ENCODE data around the gene TSSK3.

Gene TSSK3, protein sequence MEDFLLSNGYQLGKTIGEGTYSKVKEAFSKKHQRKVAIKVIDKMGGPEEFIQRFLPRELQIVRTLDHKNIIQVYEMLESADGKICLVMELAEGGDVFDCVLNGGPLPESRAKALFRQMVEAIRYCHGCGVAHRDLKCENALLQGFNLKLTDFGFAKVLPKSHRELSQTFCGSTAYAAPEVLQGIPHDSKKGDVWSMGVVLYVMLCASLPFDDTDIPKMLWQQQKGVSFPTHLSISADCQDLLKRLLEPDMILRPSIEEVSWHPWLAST

DNA sequence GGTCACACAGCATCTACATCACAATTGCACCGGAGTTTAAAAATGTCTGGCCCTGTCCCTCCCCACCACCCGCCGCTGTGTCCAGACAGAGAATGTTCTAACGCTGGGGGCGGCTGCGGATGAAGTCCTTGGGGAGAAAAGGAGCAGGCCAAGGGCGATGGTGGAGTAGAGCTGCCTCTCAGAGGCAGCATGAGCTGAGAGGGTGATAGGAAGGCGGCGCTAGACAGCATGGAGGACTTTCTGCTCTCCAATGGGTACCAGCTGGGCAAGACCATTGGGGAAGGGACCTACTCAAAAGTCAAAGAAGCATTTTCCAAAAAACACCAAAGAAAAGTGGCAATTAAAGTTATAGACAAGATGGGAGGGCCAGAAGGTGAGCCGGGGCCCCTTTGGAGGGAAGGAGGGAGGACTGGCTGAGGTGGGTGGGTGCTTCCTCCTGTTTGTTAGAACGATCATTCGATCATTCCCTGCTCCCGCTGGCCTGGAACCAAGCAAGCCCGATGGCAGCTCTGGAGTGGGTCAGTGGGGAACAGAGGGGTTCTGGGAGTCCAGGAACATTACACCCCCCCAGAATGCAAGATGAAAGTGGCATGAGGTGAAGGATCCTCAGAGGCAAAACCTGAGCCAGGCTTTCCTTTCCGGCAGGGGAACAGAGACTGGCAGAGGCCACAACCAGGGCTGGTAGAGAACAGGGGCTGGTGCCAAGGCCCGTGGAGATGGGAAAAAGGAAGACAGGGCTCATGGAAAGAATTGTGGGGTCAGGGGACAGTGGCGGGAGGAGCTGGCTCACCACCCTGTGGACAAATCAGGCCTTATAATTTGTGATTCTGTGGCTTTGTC lies at the start of gene TSSK3, which contains the start of gene FAM229A:
Gene TSSK3 (plus strand): TSS at position 66 of the 840 bp plus-strand sequence. CDS start 163 bp downstream, at position 229.
Gene FAM229A (minus strand): TSS at position 12 of the 840 bp plus-strand sequence. CDS start 394 bp downstream, outside the sequence.
- no peak for DNase-seq (ENCODE audit: low read depth)

DNA sequence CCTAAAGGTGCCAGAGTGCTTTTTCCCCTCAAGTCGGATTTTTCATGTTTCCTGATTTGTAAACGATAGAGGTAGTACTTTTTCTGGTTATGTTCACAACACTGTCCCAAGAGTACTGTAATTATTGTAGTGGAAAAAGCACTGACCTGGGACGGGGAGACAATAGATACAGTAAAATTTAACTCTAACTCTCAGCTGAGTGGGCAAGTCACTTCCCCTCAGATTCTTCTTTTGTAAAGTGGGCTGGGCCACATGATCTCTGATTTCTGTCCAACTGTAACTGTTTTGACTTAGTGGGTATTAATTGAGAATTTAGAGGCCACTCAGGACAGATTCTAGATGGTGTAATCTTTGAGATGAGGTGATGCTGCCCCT lies 45.4 kb upstream of the TSSK3 start:
- DNase-seq (ENCODE audit: low read depth) = no peak

DNA sequence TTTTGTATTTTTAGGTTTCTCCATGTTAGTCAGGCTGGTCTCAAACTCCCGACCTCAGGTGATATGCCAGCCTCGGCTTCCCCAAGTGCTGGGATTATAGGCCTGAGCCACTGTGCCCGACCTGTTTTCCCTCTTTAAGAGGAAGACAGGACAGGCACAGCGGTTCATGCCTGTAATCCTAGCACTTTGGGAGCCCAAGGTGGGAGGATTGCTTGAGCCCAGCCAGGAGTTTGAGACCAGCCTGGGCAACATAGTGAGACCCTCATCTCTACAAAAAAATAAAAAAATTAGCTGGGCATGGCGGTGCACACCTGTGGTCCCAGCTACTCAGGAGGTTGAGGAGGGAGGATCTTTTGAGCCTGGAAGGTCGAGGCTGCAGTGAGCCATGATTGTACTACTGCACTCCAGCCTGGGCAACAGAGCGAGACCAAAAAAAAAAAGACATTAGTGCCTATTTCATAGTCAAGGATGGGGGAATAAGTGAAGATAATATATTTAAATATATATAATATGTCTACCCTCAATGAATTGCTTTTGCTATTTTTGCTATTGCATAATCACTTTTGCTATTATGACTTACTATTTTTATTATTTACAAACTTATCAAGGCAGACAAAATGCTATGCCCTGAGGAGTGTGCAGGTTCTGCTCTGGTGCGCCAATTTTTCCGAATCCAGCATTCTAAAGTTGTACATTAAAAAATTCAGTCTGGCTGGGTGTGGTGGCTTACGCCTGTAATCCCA lies 44.0 kb upstream of the TSSK3 start:
- DNase-seq (ENCODE audit: low read depth) = no peak

DNA sequence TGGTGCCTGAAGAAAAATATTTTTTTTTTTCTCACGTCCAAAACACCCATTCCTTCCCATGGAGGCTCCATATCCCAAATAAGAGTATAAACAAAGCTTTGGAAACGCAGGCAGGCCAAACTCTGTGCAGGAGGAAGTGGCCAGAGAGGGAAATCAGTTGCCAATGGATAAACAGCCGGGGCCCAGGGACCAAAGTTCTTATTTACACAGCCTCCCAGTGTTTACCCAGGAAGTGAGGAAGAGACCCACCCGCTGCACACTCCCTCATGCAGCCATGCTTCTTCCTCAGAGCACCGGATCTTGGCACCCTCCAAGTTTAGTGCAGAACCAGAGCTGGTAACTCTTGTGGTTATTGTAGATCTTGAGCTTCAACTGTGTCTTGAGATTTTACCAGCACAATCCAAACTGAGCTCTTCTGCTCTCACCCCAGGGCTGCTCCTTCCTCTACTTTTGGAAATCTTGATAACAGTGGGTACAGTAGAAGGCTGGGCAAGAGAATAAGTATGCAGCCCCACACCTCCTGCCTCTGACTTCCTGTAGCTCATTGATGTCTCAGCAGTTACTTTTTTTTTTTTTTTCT lies 40.5 kb upstream of the TSSK3 start:
- DNase-seq (ENCODE audit: low read depth) = no peak

DNA sequence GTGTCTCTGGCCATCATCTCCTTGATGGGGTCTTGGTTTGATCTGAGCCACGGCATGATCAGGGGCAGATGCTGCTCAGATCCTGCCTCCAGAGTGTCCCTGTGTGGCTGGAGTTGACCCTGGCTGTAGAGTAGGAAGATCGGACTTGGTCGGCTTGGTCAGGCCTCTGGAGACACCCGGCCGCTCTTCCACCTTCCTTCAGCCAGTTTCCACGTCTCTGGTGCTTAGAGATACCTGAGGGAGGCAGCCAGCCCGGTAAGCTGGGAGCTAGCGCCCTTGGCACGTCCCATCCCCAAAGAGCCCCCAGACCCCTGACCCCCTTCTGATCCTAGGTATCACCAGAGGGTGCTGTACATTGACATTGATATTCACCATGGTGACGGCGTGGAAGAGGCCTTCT lies 35.1 kb upstream of the TSSK3 start:
- no peak for DNase-seq (ENCODE audit: low read depth)

DNA sequence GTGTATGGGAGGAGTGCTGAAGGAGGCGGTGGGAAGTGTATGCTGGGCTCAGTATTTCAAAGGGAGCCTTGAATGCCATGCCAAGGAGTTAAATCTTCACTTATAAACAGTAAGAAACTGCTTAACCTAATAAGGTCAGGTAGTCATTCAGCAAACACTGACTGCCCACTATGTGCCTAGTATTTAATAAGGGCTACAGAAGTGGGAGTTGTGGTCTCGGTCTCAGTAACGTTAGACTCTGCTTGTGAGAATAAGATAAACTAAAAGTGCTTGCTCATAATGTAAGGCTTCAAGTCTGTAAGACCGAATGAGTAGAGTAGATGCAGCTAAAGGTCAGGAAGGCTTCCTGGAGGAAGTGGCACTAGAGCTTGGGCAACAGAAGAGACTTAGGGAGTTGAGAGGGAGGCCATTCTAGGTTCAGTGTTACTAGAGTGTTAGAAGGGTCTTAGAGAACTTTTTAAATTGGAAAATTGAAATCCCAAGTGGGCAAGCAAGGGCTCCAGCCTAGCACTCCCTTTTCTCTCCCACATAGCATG lies 32.3 kb upstream of the TSSK3 start:
- DNase-seq (ENCODE audit: low read depth) = no peak

DNA sequence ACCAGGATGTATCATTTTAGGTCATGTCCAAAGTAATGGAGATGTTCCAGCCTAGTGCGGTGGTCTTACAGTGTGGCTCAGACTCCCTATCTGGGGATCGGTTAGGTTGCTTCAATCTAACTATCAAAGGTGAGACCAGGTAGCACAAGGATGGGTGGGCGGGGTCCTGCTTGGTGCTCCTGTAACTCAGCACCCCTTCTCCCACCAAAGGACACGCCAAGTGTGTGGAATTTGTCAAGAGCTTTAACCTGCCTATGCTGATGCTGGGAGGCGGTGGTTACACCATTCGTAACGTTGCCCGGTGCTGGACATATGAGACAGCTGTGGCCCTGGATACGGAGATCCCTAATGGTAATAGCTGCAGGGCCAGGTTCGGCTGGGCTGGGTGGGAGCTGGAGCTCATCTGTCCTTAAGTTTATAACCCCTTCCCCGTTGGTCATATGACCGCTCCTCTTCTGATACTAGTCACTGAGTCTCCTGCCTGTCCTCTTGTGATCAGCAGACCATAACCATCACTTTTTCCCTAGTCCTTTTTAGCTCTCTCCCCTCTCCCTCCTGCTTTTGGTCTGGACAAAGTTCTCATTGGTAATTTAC lies 31.7 kb upstream of the TSSK3 start:
- DNase-seq (ENCODE audit: low read depth) = no peak

DNA sequence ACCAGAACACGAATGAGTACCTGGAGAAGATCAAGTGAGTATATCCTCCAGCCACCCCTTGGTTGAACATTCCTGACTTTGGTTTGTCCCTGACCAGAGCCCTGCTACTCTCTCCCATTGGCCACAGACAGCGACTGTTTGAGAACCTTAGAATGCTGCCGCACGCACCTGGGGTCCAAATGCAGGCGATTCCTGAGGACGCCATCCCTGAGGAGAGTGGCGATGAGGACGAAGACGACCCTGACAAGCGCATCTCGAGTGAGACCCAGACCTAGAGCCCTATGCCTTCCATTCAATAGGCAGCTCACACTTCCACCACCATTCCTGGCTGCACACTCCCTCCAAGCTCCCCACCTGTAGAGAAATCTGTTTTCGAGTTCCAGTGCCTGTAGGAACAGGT lies 30.8 kb upstream of the TSSK3 start:
- DNase-seq (ENCODE audit: low read depth) = no peak

DNA sequence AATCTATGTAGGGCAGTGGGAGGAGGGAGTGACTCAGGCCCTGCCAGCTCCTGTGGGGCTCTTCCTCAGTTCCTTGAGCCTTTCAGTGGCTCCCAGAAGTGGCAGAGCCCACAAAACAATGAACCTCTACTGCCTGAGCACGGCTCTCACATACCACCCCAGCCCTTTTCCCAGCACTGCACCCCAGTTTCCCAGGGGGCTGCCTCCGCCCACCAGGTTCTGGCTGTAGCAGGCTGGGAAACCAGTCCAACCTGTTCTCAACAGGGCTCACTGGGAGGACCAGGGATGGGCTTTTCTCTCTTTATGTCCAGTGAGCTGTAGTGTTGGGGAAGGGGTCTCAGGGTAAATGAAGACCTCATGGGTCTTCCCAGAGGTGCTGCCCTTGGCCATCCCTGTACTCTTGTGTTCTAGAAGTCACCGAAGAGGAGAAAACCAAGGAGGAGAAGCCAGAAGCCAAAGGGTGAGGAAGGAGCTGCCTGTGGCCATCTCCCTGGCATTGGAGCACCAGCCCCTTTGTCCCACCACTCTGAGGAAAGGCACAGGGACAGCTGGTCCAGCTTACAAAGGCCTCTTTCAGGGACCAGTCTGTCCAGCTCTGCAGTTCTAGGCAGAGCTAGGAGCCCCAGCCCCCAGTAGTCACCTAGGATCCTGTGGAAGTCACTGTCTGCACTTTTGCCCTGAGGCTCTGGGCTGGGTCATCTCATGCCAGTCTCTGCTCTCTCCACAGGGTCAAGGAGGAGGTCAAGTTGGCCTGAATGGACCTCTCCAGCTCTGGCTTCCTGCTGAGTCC lies 29.9 kb upstream of the TSSK3 start:
- DNase-seq (ENCODE audit: low read depth) = no peak

DNA sequence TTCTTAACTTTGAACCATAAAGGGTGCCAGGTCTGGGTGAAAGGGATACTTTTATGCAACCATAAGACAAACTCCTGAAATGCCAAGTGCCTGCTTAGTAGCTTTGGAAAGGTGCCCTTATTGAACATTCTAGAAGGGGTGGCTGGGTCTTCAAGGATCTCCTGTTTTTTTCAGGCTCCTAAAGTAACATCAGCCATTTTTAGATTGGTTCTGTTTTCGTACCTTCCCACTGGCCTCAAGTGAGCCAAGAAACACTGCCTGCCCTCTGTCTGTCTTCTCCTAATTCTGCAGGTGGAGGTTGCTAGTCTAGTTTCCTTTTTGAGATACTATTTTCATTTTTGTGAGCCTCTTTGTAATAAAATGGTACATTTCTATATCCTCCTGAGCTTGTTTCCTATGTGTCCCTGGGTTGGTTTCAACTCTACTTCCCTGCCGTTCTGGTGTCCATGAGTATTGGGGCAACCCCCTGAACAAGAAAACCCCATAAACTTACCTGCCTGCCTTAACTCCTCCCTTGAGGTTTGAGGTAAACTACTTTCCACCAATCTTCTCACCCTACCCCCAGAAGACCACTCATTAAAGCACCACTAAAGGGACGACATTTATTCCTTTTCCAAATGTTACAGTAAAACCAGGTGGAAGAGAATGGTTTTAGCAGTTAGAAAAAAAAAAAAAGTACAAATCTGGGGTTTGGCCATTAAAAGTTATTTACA lies 28.9 kb upstream of the TSSK3 start:
- no peak for DNase-seq (ENCODE audit: low read depth)

DNA sequence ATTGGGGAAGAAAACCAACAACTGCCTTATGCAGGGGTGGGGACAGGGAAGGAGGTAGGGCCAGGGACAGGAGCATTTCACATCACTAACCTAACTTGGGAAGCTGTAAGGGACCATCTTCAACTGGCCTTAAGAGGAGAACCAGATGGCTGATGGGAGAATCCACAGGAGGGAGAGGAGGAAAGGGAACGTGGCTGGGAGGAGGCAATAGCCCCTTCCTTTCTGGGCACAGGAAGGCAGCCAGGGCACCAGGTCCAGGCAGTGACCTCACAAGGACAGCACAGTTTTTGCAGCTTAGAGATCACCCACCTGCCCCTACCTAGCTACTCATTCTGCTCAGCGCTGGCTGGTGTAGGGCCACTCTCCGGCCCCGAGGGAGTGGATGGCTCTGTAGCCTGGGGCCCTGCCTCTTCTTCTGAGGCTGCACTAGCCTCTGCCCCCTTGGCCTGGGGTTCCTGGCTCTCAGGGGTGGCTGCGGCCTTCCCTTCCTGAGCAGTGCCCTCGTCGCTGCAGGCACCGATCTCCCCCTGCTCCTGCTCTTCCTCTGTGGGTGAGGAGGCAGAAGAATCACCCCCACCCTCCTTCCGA lies 28.0 kb upstream of the TSSK3 start:
- DNase-seq (ENCODE audit: low read depth) = no peak

DNA sequence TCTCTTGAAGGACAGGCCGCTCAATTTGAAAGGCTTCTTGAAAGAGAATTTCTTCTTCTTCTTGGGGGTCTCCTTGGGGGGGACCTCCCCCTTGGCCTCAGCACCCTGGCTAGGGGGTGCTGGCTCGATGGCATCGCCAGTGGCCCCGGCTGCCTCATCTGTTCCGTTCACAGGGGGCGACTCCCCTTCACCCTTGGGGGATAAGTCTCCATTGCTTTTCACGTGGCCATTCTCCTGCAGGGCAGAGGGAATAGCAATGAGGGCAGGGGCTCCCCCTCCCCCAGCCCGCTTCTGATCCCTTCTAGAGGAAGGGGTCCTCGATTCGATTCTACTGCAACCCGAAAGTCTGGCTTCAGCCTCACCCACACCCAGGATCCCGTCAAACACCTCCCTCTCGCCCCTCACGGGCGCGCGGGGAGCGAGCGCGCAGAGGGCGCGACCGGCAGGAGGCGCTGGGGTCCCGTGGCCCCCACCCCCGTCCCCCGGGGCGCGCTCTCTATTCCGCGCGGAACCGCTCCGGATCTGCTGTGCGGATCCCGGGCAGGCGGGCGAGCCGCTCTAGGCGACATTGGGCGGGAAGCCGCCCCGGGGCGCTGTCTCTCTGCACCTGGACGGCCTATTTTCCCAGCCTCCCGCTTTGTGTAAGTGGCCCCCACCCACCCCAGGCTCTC lies 27.3 kb upstream of the TSSK3 start:
- peak; percentile 45 for DNase-seq (ENCODE audit: low read depth)

DNA sequence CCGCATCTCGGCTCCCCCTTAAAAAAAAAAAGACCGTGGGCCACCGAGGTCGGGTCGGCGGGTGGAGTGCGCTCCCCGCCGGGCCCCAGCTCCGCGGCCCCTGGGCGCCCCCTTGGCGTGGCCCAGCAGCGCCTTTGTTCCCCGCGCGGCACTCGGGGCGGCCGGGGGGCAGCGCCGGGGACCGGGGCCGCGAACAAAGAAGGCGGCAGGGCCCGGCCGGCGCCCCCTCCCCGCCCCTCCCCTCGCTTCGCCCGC lies 26.9 kb upstream of the TSSK3 start:
- no peak for DNase-seq (ENCODE audit: low read depth)

DNA sequence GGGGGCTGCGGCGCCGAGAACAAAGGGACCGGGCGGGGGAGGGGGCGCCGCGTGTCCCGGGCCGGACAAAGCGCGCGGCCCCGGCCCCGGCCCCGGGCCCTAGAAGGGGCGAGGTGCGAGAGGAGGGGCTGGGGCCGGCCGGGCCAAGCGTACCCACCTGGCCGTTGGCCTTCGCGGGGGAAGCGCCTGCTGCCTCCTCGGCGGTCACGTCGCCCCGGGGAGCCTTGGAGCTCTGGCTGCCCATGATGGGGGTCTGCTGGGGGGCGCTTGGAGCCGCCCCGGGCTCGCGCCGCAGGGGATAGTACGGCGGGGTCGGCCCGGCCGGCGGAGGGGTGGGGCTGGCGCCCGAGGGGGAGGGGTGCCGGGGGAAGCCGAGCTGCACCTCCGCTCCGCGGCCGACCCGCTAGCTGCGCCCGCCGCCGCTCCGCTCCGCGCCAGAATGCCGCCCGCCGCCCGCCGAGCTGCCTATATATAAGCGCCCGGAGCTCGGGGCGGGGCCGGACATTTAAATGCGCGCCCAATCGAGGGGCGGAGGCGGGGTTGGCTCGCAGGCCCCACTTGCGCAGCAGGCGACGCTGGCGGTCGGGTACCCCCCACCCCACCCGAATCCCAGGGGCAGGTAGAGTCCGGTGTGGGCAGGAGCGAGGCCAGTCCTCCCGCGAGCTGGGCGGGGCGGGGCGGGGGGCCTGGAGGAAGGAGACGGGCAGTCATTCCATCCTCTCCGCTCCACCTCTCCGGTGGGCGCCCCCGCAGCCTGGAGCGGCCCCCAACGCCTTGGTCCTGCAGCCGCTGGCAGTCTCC lies 26.3 kb upstream of the TSSK3 start, which contains the start of gene MARCKSL1:
Gene MARCKSL1 (minus strand): TSS at position 444 of the 801 bp plus-strand sequence. CDS start 200 bp downstream, at position 244.
- DNase-seq (ENCODE audit: low read depth) = peak; percentile 60

DNA sequence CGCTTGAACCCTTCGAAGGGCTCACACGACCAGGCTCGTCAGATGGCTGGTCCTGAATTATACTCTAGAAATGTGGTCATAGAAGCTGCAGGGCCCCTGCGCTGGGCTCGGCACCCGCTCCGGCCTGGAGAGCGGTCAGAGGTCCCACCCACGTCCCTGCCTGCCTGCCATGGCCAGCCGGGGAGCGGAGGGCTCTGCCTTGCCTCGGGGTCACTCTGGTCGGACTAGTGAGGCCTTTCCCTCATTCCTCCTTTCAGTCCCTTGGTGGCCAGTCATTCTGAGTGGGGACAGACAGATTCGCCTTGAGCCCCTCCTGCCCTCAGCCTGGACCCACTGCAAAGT lies 25.8 kb upstream of the TSSK3 start:
- DNase-seq (ENCODE audit: low read depth) = no peak

DNA sequence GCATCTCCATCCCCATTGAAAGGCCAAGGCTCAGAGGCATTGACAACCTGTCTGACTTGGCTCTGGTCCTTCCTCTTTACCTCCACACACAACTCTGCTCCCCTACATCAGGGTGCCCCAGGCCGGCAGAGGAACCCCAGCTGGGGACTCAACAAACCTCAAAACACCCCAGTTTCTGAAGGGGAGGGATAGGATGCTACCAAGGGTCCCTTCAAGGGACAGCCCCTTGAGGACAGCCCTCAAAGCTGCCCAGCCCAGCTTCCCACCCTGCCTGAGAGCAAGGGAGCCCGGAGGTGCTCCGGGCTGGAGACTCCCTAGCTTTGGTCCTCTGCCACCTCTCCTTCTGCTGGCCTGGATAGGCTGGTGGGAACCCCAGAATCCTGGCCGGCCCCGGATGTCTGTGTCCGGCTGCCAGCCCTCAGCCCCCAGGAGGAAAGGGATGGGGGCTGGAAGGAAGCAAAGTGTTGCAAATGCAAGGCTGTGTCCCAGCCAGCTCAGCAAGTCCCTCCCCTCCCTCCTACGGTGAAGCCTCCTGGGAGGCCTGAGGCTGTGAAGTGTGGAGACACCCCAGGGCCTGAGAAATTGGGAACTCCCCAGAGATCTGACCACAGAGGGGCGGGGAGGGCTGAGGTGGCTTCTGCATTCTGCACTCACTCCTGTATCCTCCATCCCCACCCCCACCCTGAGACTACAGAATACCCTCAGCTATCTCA lies 25.2 kb upstream of the TSSK3 start:
- peak; percentile 71 for DNase-seq (ENCODE audit: low read depth)

DNA sequence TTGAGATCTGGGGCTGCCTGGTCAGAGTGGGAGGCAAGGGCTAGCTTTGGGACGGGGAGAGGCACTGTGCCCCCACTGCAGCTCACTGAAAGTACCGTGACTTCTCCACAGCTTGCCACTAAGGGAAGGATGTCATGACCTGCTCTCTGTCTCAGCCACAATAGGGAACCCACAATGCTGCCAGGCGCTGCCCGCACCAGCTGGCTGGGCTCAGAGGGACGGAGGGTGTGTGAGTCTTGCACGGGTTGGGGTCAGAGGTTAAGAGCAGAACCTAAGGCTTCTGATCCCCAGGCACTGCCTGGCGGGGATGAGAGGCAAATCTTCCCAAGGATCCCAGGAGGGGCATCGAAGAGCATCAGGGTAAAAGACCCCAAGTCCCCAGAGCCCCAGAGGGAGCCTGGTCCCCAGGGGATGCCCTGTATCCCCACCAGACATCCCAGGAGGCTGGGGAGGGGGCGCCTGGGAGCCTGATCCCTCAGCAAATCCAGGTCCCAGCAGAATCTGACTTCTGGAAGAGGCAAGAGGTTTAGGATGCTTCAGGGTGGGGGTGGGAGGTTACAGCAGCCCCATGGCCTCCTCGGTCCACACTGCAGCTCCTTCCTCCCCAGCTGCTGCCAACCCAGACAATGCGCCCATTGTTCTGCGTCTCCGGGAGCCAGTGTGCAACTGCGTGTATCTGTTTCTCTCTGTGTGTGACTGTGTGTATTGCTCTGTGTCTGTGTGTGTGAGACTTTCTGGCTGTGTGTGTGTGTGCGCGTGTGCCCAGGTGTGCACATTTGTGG lies 24.3 kb upstream of the TSSK3 start:
- DNase-seq (ENCODE audit: low read depth) = no peak
